Osteoblast (primary cell): Measurements from ENCODE around the gene MON2. TPM values are rescaled to one million over a fixed set of nuclear protein-coding genes. Genes with fewer than 3 reads are reported as not detected.

Experiments used
- DNase-seq: peaks from one replicate; pipeline ENCODE4 v3.0.0; 2011; ENCODE audit warnings: low spot score, mixed read lengths; ENCODE audit not compliant: insufficient read length; ENCODE audit errors: missing footprints
- H2AFZ ChIP-seq: 2 replicates; pipeline ENCODE4 v1.6.0; 2011; ENCODE audit warnings: mild to moderate bottlenecking, low read length
- H3K27ac ChIP-seq: 2 replicates; pipeline ENCODE4 v1.5.1; 2011; ENCODE audit warnings: mild to moderate bottlenecking, low read depth, low read length, moderate library complexity
- H3K27me3 ChIP-seq: 2 replicates; pipeline ENCODE4 v1.6.0; 2012; ENCODE audit warnings: mild to moderate bottlenecking, control low read depth, inconsistent platforms, low read length, moderate library complexity; ENCODE audit not compliant: insufficient read depth
- H3K36me3 ChIP-seq: 2 replicates; pipeline ENCODE4 v1.5.1; 2011; ENCODE audit warnings: mild to moderate bottlenecking, low read length, control low read depth, moderate library complexity; ENCODE audit not compliant: insufficient read depth
- H3K4me1 ChIP-seq: 2 replicates; pipeline ENCODE4 v1.5.1; 2011; ENCODE audit warnings: mild to moderate bottlenecking, low read length, control low read depth, moderate library complexity; ENCODE audit not compliant: insufficient read depth
- H3K4me2 ChIP-seq: 2 replicates; pipeline ENCODE4 v1.6.0; 2011; ENCODE audit warnings: mild to moderate bottlenecking, low read length; ENCODE audit not compliant: insufficient read depth
- H3K4me3 ChIP-seq: fragments of 200-600 bp; sonication (generic); 3 replicates; pipeline ENCODE4 v1.5.1; 2012; ENCODE audit warnings: mild to moderate bottlenecking, low read length, inconsistent platforms; ENCODE audit not compliant: insufficient read depth
- H3K79me2 ChIP-seq: 2 replicates; pipeline ENCODE4 v1.6.0; 2012; ENCODE audit warnings: mild to moderate bottlenecking, low read length, control low read depth, inconsistent platforms; ENCODE audit not compliant: insufficient read depth
- H3K9me3 ChIP-seq: 2 replicates; pipeline ENCODE4 v1.5.1; 2011; ENCODE audit warnings: low read depth, low read length, control low read depth
- H4K20me1 ChIP-seq: 2 replicates; pipeline ENCODE4 v1.6.0; 2012; ENCODE audit warnings: mild to moderate bottlenecking, low read length, control low read depth; ENCODE audit not compliant: insufficient read depth
- CTCF ChIP-seq: IDR thresholded peaks from 2 replicates; pipeline ENCODE4 v1.5.1; 2011; ENCODE audit warnings: mild to moderate bottlenecking, low read depth, low read length, moderate library complexity; ENCODE audit errors: extremely low read depth
- total RNA-seq: library from RNA; depleted of rRNA; stranded (reverse); fragments of >200 nt; gene quantifications from 2 replicates; pipeline ENCODE4 v1.2.3, GENCODE V29; 2012

MON2 gene
- total RNA-seq, 1 donor = 63.0 TPM

DNA sequence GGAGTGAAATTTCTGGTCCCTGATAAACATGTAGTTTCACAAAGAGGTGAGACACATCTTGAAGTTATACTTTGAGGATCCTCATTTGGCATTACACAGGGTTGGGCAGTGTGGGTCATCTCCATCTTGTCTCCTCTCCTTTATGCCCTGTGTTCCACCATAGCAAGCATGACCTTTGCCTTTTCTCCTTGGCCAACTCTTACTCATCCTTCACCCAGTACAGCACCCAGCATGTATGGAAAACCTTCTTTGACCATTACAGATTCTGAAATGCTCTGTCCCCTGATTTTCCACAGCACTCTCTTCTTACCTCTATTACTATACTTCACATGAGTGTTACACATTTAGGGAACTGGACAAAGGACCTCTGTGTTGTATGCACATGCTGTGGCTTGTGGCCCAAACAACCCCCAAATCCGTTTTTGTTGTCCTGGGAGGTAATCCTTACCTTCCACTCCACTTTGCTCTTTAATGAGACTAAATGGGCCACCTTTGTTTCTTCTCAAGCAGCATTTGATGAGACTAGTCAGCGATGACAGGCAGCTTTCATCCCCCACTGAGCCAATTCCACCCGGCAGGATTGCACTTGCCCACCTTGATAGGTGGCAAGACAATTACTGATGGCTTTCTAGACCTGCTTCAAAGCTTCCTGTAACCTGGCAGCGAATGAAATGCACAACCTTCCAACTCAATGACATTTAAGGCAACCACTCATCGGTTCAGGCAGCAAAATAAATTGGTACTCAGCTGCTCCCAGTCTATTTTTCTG, 163.5 kb downstream of the MON2 start:
- H3K4me1 ChIP-seq = peaks cover 34% of the 10 kb centered on the region
- H3K4me3 ChIP-seq = no peak overlapping the region
- no peaks in the 10 kb centered on the region for H4K20me1 ChIP-seq
- peak overlapping the region; percentile 91 for H3K4me2 ChIP-seq
- TF ChIP-seq CTCF = no peak
- H3K9me3 ChIP-seq = no peaks in the 10 kb centered on the region
- H3K27me3 ChIP-seq = no peaks in the 10 kb centered on the region
- peak; percentile 61 for DNase-seq
- no peaks in the 10 kb centered on the region for H3K36me3 ChIP-seq
- no peaks in the 10 kb centered on the region for H3K79me2 ChIP-seq
- no peak overlapping the region for H3K27ac ChIP-seq
- H2AFZ ChIP-seq = no peak overlapping the region

- peak; percentile 38 for TF ChIP-seq CTCF
- H2AFZ ChIP-seq = peak overlapping the region; percentile 58
- no peaks in the 10 kb centered on the region for H3K79me2 ChIP-seq
- H4K20me1 ChIP-seq = no peaks in the 10 kb centered on the region
- H3K4me2 ChIP-seq = peak overlapping the region; percentile 91
- H3K9me3 ChIP-seq = no peaks in the 10 kb centered on the region
- peak; percentile 98 for DNase-seq
- H3K27me3 ChIP-seq = no peaks in the 10 kb centered on the region
- no peaks in the 10 kb centered on the region for H3K36me3 ChIP-seq
- peak overlapping the region; percentile 72 for H3K27ac ChIP-seq
- H3K4me3 ChIP-seq = peak overlapping the region; percentile 73
- H3K4me1 ChIP-seq = peaks cover 33% of the 10 kb centered on the region
These were observed 165.1 kb downstream of the MON2 start for GRCh38 chr12:62631471-62632410.

GRCh38 chr12:62632411-62632918, 165.8 kb downstream of the MON2 start:
- Histone ChIP-seq H3K4me2 (peak overlapping the region; percentile 91), H3K4me1 (peaks cover 33% of the 10 kb centered on the region), H3K27ac (peak overlapping the region; percentile 72), H3K4me3 (peak overlapping the region; percentile 73), H3K36me3 (no peaks in the 10 kb centered on the region), H3K27me3 (no peaks in the 10 kb centered on the region), H3K9me3 (no peaks in the 10 kb centered on the region), H4K20me1 (no peaks in the 10 kb centered on the region), H3K79me2 (no peaks in the 10 kb centered on the region), H2AFZ (peak overlapping the region; percentile 58)
- DNase-seq = peak; percentile 78
- no peak for TF ChIP-seq CTCF
